HUES48 (cell line): Measurements from ENCODE around the gene MYO1A.
"Not testable (repeated sequence)": the region's sequence is repeated elsewhere in the genome, so short reads cannot be mapped to it uniquely, and the experiment has no call there.

Experiments
- H3K27ac ChIP-seq: one replicate; pipeline ENCODE4 v1.7.0; 2013; ENCODE audit warnings: low read depth, low read length, inconsistent platforms
- H3K27me3 ChIP-seq: 2 replicates; pipeline ENCODE4 v1.6.1; 2013; ENCODE audit warnings: mild to moderate bottlenecking, low read length; ENCODE audit not compliant: control insufficient read depth, insufficient read depth
- H3K36me3 ChIP-seq: 2 replicates; pipeline ENCODE4 v1.6.1; 2013; ENCODE audit warnings: low read length; ENCODE audit not compliant: control insufficient read depth, insufficient read depth
- H3K4me1 ChIP-seq: 2 replicates; pipeline ENCODE4 v1.6.1; 2013; ENCODE audit warnings: mild to moderate bottlenecking, low read length; ENCODE audit not compliant: control insufficient read depth, insufficient read depth
- H3K4me3 ChIP-seq: 2 replicates; pipeline ENCODE4 v1.5.1; 2013; ENCODE audit warnings: mild to moderate bottlenecking, low read depth, low read length
- H3K9ac ChIP-seq: 2 replicates; pipeline ENCODE4 v1.6.1; 2013; ENCODE audit warnings: mild to moderate bottlenecking, low read depth, low read length, moderate library complexity
- H3K9me3 ChIP-seq: 2 replicates; pipeline ENCODE4 v1.6.1; 2013; ENCODE audit warnings: low read length; ENCODE audit not compliant: control insufficient read depth, insufficient read depth

The MYO1A gene

DNA sequence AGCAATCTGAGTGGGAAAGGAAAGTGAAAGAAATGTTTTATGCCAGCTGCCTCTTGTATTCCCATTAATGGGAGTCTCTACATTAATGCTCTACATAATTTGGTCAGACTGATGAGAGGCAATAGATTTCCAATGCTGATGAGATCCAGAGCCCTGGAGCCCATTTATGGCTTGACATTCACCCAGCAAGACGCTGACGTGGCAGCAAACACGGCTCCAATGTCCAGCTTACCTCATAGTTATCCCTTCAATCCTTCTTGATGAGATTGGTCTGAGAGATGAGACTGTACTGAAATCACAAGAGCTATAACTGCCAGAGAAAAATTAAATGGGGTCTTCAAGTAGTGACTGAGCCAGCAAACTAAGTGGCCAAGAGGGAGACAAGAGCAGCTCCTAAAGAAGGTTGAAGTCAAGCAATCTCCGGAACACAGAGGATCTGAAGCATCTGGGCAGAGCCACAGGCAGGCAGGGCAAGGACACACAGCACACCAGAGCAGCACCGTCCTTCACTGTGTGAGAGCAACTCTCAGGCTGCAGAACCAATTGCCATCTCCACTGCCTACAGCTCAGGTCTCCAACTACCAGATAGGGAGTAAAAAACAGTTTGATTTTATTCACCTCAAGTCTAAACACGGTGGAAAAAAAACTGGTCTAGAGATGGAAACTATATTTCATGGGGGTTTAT lies 7.3 kb upstream of the MYO1A start:
- H3K4me3 ChIP-seq, result no peak overlapping the region
- H3K4me1 ChIP-seq, result no peaks in the 10 kb centered on the region
- no peak overlapping the region for H3K9ac ChIP-seq
- H3K9me3 ChIP-seq, result no peaks in the 10 kb centered on the region
- H3K36me3 ChIP-seq, result peaks cover 66% of the 10 kb centered on the region
- H3K27me3 ChIP-seq, result no peaks in the 10 kb centered on the region
- no peak overlapping the region for H3K27ac ChIP-seq

DNA sequence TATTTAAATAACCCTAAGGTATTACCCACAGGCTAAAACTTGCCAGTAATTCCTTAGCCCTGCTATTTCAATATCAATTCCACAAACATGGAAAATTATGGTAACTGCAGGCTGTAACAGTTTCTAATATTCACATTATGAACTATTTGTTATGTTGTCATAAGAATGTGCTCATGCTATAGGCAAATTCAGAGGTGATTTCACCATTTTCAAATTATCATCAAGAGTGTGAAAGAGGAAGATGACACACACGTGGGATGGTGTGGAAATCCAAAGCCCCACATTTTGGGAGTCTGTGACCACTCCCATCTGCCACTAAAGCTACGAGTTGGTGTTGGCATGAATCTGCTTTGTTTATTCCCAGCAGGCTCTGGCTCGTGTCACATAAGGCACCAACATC lies 5.9 kb upstream of the MYO1A start:
- Histone ChIP-seq H3K4me1 (no peaks in the 10 kb centered on the region), H3K36me3 (peaks cover 55% of the 10 kb centered on the region), H3K27me3 (no peaks in the 10 kb centered on the region), H3K4me3 (no peak overlapping the region), H3K9me3 (no peaks in the 10 kb centered on the region), H3K27ac (no peak overlapping the region), H3K9ac (no peak overlapping the region)

DNA sequence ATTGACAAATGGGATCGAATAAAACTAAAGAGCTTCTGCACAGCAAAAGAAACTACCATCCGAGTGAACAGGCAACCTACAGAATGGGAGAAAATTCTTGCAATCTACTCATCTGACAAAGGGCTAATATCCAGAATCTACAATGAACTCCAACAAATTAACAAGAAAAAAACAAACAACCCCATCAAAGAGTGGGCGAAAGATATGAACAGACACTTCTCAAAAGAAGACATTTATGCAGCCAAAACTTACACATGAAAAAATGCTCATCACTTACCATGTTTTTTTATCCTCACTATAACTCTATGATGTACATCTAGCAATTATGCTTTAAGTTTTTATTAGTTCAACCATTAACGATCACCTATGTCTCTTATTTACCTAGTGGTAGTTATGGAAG lies 4.0 kb upstream of the MYO1A start:
- not testable (repeated sequence) for H3K27me3 ChIP-seq, H3K9ac ChIP-seq, H3K4me1 ChIP-seq, H3K27ac ChIP-seq, H3K4me3 ChIP-seq, H3K9me3 ChIP-seq
- H3K36me3 ChIP-seq, result peaks cover 36% of the 10 kb centered on the region

DNA sequence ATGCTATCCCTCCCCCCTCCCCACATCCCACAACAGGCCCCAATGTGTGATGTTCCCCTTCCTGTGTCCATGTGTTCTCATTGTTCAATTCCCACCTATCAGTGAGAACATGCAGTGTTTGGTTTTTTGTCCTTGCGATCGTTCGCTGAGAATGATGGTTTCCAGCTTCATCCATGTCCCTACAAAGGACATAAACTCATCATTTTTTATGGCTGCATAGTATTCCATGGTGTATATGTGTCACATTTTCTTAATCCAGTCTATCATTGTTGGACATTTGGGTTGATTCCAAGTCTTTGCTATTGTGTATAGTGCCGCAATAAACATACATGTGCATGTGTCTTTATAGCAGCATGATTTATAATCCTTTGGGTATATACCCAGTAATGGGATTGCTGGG lies 3.2 kb upstream of the MYO1A start:
- not testable (repeated sequence) for H3K9ac ChIP-seq, H3K27me3 ChIP-seq, H3K4me1 ChIP-seq, H3K27ac ChIP-seq, H3K9me3 ChIP-seq, H3K4me3 ChIP-seq
- peaks cover 28% of the 10 kb centered on the region for H3K36me3 ChIP-seq

DNA sequence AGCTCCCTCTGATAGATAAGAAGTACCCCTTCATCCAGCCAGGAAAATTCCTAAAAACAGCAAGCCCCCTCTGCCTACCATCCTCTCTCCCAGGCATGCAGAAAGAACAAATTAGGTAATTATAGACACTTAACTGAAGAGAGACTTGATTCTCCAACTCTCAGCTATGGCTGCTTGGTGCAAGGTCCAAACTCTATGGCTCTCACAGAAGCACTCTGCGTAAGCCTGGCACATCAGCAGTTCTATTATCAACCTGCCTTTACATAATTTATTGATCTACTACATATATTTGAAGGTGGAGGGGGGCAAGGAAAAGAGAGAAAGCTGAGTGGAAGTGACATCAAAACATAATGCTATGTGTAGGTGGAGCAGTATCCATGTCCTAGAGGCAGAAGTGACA lies 1.1 kb upstream of the MYO1A start:
- Histone ChIP-seq H3K4me1 (no peaks in the 10 kb centered on the region), H3K4me3 (no peak overlapping the region), H3K27ac (no peak overlapping the region), H3K9me3 (no peaks in the 10 kb centered on the region), H3K27me3 (no peaks in the 10 kb centered on the region), H3K9ac (no peak overlapping the region), H3K36me3 (peaks cover 7% of the 10 kb centered on the region)

DNA sequence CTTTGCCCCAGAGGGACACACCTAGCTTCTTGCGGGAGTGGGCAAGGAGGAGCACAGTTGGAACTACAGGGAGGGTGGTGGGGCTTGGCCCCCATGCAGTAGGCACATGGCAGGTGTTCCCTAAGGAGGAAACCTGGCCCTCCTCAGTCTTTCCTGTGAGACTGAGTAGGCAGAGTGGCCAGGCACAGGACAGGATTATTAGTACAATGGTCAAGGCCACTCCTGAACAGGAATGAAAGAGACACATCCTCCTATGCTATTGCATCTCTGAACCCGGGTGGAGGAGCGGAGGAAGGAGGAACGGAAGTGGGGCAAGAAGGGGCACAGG lies 846 bp downstream of the MYO1A start:
- Histone ChIP-seq H3K36me3 (no peaks in the 10 kb centered on the region), H3K27ac (no peak overlapping the region), H3K4me3 (no peak overlapping the region), H3K9ac (no peak overlapping the region), H3K4me1 (no peaks in the 10 kb centered on the region), H3K27me3 (no peaks in the 10 kb centered on the region), H3K9me3 (no peaks in the 10 kb centered on the region)

DNA sequence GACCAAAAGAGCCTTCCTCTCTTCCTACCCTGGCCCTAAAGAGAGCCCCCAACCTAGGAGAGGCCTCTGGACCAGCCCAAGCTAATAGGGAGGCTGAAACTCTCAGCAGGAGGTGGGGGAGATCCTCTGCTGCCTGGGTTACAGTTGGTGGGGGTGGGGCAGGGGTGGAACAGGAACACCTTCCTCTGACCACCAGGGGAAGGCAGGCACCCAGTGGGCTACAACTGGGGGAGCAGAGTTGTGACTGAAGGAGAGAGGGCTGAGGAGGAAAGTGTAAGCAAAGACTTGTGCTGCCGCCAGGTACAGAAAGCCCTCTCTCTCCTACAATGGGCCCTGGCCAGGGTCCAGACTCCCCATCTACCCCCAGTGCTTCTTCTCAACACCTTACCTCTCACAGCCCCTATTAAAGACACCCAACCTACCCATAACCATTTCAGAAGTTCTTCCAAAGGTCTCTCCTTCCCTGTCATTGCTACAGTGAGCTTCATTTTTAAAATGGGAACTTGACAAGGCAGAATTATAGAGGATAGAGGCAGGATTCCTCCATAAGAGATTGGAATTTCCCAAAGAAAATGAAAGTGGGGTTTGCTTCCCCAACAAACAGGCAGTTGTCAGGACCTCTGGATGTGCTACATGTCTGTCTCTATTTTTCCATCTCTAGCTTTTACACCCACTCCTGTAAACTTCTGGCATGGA lies 1.4 kb downstream of the MYO1A start:
- Histone ChIP-seq H3K4me3 (no peak overlapping the region), H3K27me3 (no peaks in the 10 kb centered on the region), H3K27ac (no peak overlapping the region), H3K9ac (no peak overlapping the region), H3K36me3 (no peaks in the 10 kb centered on the region), H3K9me3 (no peaks in the 10 kb centered on the region), H3K4me1 (no peaks in the 10 kb centered on the region)

DNA sequence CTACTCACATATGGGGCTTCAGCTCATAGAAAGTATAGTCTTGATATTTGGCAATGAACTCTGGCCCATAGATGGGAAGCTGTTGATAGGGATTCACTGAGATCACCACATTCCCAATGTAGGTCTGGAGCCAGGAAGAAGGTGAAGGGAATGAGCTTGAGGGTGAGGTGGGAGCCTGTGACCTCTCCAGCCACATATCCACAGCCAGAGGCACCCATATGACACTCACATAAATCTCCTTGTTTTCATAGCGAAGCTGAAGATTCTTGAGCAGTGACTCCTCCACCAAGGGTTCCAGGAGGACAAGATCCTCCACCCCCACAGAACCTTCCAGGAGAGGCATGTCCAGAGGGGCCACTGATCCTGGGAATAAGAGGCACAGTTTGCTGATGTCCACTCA lies 1.9 kb downstream of the MYO1A start:
- H3K4me3 ChIP-seq, result no peak overlapping the region
- H3K4me1 ChIP-seq, result no peaks in the 10 kb centered on the region
- no peak overlapping the region for H3K27ac ChIP-seq
- H3K9ac ChIP-seq, result no peak overlapping the region
- H3K36me3 ChIP-seq, result no peaks in the 10 kb centered on the region
- H3K27me3 ChIP-seq, result no peaks in the 10 kb centered on the region
- H3K9me3 ChIP-seq, result no peaks in the 10 kb centered on the region

DNA sequence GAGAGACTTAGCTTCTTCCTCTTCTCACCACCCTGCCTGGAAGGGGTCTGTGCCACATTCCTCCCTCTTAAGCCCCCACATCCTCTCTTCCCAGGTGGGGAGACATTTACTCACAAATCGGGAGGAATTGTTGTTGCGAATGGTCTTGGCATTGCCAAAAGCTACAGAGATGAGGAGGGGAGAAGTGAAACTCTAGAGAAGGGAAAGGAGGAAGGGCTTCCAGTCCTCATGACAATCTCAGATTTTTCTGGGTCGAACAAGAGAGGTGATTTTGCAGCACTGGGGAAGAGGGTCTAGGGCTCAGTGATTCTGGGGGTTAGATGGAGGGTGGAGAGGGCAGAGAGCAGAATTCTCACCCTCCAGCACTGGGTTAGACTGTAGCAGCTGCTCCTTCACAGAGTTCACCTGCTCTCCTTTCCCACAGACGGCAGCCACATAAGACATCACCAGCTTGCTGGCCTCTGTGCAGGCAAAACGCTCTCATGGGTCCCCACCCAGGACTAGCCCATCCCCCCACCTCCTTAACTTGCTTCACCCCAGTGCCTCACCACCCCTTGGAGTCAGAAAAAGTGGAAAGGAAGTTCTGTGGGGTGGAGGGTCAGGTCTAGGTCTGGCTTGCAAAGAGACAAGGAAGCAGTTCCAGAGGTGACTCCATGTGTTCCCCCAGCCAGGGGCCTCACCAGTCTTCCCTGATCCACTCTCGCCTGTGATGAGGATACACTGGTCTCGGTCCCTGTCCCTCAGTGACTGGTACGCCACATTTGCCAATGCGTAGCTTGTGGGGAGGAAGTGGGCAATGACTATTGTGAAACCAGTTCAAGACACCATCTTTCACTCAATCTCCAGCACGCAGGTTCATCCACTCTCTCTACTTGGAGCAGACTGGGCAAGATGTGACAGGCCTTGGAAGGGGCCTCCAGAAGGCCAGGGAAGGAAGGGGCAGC lies 2.7 kb downstream of the MYO1A start:
- no peak overlapping the region for H3K27ac ChIP-seq
- H3K9ac ChIP-seq, result no peak overlapping the region
- no peaks in the 10 kb centered on the region for H3K27me3 ChIP-seq
- H3K36me3 ChIP-seq, result no peaks in the 10 kb centered on the region
- no peak overlapping the region for H3K4me3 ChIP-seq
- H3K4me1 ChIP-seq, result no peaks in the 10 kb centered on the region
- H3K9me3 ChIP-seq, result no peaks in the 10 kb centered on the region

DNA sequence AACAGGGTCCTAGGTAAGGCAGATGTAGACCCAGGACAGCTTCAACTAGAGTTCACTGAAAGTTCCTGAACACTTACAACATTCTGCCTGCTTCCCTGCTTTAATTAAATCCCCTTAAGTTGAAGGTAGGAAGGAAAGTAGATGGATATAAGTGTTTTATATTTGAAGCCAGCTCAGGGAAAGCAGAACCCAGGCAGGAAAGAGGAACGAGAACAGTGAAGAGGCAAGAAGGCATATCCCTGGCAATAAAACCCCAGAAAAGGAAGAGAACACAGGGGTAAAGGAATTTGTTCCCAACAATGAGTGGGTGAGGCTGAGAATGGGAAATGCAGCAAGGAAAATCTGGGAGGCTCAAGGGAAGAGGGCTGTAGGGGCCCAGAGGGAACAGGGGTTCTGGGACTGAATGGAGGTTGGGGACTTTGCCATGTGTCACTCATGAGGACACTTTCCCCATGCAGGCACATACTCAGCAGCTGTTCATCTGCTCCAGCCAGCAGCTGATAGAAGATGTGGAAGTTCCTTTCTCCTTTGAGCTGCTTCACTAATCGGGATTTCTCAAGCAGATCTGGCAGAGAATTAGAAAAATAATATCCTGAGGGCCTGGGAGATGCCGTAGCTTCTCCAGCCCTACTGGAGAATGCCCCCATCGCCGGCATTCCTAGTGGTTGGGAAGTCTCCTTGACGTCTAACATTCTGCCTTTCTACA lies 3.7 kb downstream of the MYO1A start:
- Histone ChIP-seq H3K4me1 (no peaks in the 10 kb centered on the region), H3K27me3 (no peaks in the 10 kb centered on the region), H3K27ac (no peak overlapping the region), H3K9ac (no peak overlapping the region), H3K4me3 (no peak overlapping the region), H3K36me3 (no peaks in the 10 kb centered on the region), H3K9me3 (no peaks in the 10 kb centered on the region)
